Stomach (tissue), 9 donors: ENCODE data around the gene RENBP. TPM values are rescaled to one million over a fixed set of nuclear protein-coding genes. Genes with fewer than 3 reads are reported as not detected.

Source experiments
- DNase-seq, 2 donors: peaks; one replicate each; pipeline versions ENCODE4 v3.0.0 to v3.0.0-alpha.2; 2013 to 2019
- H3K27ac ChIP-seq, 5 donors: fragments of 200-600 bp in 4 of 5; sonication (generic) in 4 of 5; one replicate each; pipeline ENCODE4 v1.5.1; 2013 to 2019; ENCODE audit warnings: mild to moderate bottlenecking in 1 of 5, moderate library complexity in 1 of 5
- H3K27me3 ChIP-seq, 3 donors: fragments of 200-600 bp; sonication (generic); one replicate each; pipeline ENCODE4 v1.5.1; 2017 to 2019; ENCODE audit warnings: mixed run types in 1 of 3
- H3K36me3 ChIP-seq, 4 donors: fragments of 200-600 bp; sonication (generic); 1 replicate in 3 of 4; 2 replicates in 1 of 4; pipeline ENCODE4 v1.5.1; 2016 to 2019
- H3K4me1 ChIP-seq, 4 donors: fragments of 200-600 bp; sonication (generic); one replicate each; pipeline ENCODE4 v1.5.1; 2016 to 2019
- H3K4me3 ChIP-seq, 4 donors: fragments of 200-600 bp; sonication (generic) in 3 of 4; one replicate each; pipeline ENCODE4 v1.5.1; 2016 to 2019; ENCODE audit warnings: mild to moderate bottlenecking in 1 of 4
- H3K9me3 ChIP-seq, 4 donors: fragments of 200-600 bp; sonication (generic); one replicate each; pipeline ENCODE4 v1.5.1; 2016 to 2019
- CTCF ChIP-seq, 7 experiments: fragments of 450-650 bp in 4 of 7; fragments of 200-600 bp in 3 of 7; sonication (generic) in 3 of 7; IDR thresholded peaks; one replicate each; pipeline ENCODE4 v1.5.1; 2016 to 2019; ENCODE audit warnings: antibody characterized with exemption in 7 of 7, control low read depth in 2 of 7, mild to moderate bottlenecking in 1 of 7
- EP300 ChIP-seq: sonication (generic); formaldehyde crosslinking; IDR thresholded peaks from one replicate; pipeline ENCODE4 v1.6.1; 2017; ENCODE audit warnings: antibody characterized with exemption
- POLR2A ChIP-seq, 4 donors: fragments of 450-650 bp; IDR thresholded peaks; one replicate each; pipeline ENCODE4 v1.6.1; 2016; ENCODE audit warnings: antibody characterized with exemption in 4 of 4, control low read depth in 2 of 4, mild to moderate bottlenecking in 1 of 4, moderate library complexity in 1 of 4
- POLR2AphosphoS5 ChIP-seq, 3 donors: sonication (generic); formaldehyde crosslinking; IDR thresholded peaks; one replicate each; pipeline ENCODE4 v1.6.1; 2016; ENCODE audit warnings: antibody characterized with exemption in 3 of 3
- WGBS, 5 donors: extraction: QIAGEN DNeasy Blood & Tissue Kit in 3 of 5; methylation state at CpG; one replicate each; pipeline versions ENCODE4 v1.1.5 to v1.1.7; 2013 to 2018; 5-methylcytosine and 5-hydroxymethylcytosine counted together
- intact Hi-C: fragments of 100-400 bp; cut with DNase I; formaldehyde crosslinking; loops from one replicate; pipeline ENCODE4 v1.15.1; 2023; ENCODE audit warnings: low total_unique reads
- polyA plus RNA-seq, 3 donors: library from polyadenylated mRNA; stranded (reverse); fragments of 200-250 nt; gene quantifications; one replicate each; pipeline ENCODE4 v1.2.3, GENCODE V29; 2013
- total RNA-seq, 5 donors: library from RNA; depleted of rRNA; stranded (reverse); fragments of >200 nt; gene quantifications; one replicate each; pipeline versions ENCODE4 v1.1.0 to v1.2.3, GENCODE V29; 2014 to 2016
- donor health status: healthy with polysubstance abuse.
- donor health status: Bipolar disorder and iron deficiency.
- donor health status: healthy.

Gene RENBP
- total and polyA plus RNA-seq, 8 donors = 2.3 to 12.7 (median 8.1) TPM; not detected in 3

- no peak overlapping the region for H3K27ac ChIP-seq
- H3K36me3 ChIP-seq = peaks cover 37 to 60% (median 58%) of the 10 kb centered on the region in 4 donors
- TF ChIP-seq POLR2AphosphoS5 (IDR thresholded peaks at IDR 0.05) = no peak
- no peak for TF ChIP-seq POLR2A (IDR thresholded peaks at IDR 0.05)
- no peak for TF ChIP-seq CTCF (IDR thresholded peaks at IDR 0.05)
- WGBS, 5 donors = 85 to 94% (median 92%) methylated on average over 2 to 12 of the region's 12 CpGs
- no peak for DNase-seq
- no peak overlapping the region for H3K4me3 ChIP-seq
- peaks cover 25 to 44% (median 33%) of the 10 kb centered on the region in 4 donors for H3K4me1 ChIP-seq
- H3K27me3 ChIP-seq = peaks cover 0 to 5% (median 0%) of the 10 kb centered on the region in 3 donors
- intact Hi-C loops = no loop called here
- no peaks in the 10 kb centered on the region for H3K9me3 ChIP-seq
Observed at GRCh38 chrX:153963546-153963945, 19.1 kb upstream of the RENBP start.

- peak overlapping the region in 1 of 5 donors; percentile 34 for H3K27ac ChIP-seq
- intact Hi-C loops = no loop called here
- peaks cover 3 to 22% (median 10%) of the 10 kb centered on the region in 4 donors for H3K4me1 ChIP-seq
- H3K4me3 ChIP-seq = no peak overlapping the region
- H3K9me3 ChIP-seq = no peaks in the 10 kb centered on the region
- H3K36me3 ChIP-seq = peaks cover 47 to 82% (median 81%) of the 10 kb centered on the region in 4 donors
- peaks cover 0 to 5% (median 0%) of the 10 kb centered on the region in 3 donors for H3K27me3 ChIP-seq
- no peak for TF ChIP-seq CTCF (IDR thresholded peaks at IDR 0.05)
- no peak for TF ChIP-seq POLR2A (IDR thresholded peaks at IDR 0.05)
- no peak for TF ChIP-seq EP300
- no peak for TF ChIP-seq POLR2AphosphoS5 (IDR thresholded peaks at IDR 0.05)
- WGBS, 5 donors = 82 to 91% (median 90%) methylated on average over 2 to 11 of the region's 11 CpGs
- DNase-seq = no peak
Observed at GRCh38 chrX:153961292-153961691, 16.8 kb upstream of the RENBP start.

- no peak overlapping the region for H3K27ac ChIP-seq
- no peak overlapping the region for H3K4me3 ChIP-seq
- DNase-seq = no peak
- H3K36me3 ChIP-seq = peaks cover 47 to 87% (median 86%) of the 10 kb centered on the region in 4 donors
- no peak for TF ChIP-seq POLR2AphosphoS5 (IDR thresholded peaks at IDR 0.05)
- TF ChIP-seq CTCF (IDR thresholded peaks at IDR 0.05) = no peak
- TF ChIP-seq POLR2A (IDR thresholded peaks at IDR 0.05) = no peak
- no peak for TF ChIP-seq EP300
- no peaks in the 10 kb centered on the region for H3K9me3 ChIP-seq
- H3K4me1 ChIP-seq = peaks cover 0 to 17% (median 5%) of the 10 kb centered on the region in 4 donors
- WGBS, 5 donors = 85 to 94% (median 89%) methylated on average over 11 to 22 of the region's 22 CpGs
- H3K27me3 ChIP-seq = peaks cover 0 to 5% (median 0%) of the 10 kb centered on the region in 3 donors
- intact Hi-C loops = no loop called here
Observed at GRCh38 chrX:153960786-153961185, 16.3 kb upstream of the RENBP start.

- 88 to 97% (median 94%) methylated on average over 8 to 16 of the region's 16 CpGs for WGBS, 5 donors
- Histone ChIP-seq H3K9me3 (no peaks in the 10 kb centered on the region), H3K4me3 (no peak overlapping the region), H3K36me3 (peaks cover 47 to 95% (median 93%) of the 10 kb centered on the region in 4 donors), H3K4me1 (peaks cover 0 to 10% (median 1%) of the 10 kb centered on the region in 4 donors), H3K27ac (no peak overlapping the region), H3K27me3 (peaks cover 0 to 5% (median 0%) of the 10 kb centered on the region in 3 donors)
- intact Hi-C loops = no loop called here
- TF ChIP-seq EP300 (no peak), CTCF (IDR thresholded peaks at IDR 0.05) (no peak), POLR2AphosphoS5 (IDR thresholded peaks at IDR 0.05) (no peak), POLR2A (IDR thresholded peaks at IDR 0.05) (no peak)
- no peak for DNase-seq
Observed at GRCh38 chrX:153960077-153960476, 15.6 kb upstream of the RENBP start.
